Stimulated activated CD4-positive, alpha-beta T cell treated with anti-CD3 and anti-CD28 coated beads, Interleukin-12 subunit alpha, Interleukin-12 subunit beta, amount 100 ng/mL, for 4 hours (primary cell): ENCODE results near the gene CCDC178.

Experiments used
- DNase-seq: peaks from one replicate; pipeline ENCODE4 v3.0.0-alpha.2; 2020

CCDC178 gene

DNA sequence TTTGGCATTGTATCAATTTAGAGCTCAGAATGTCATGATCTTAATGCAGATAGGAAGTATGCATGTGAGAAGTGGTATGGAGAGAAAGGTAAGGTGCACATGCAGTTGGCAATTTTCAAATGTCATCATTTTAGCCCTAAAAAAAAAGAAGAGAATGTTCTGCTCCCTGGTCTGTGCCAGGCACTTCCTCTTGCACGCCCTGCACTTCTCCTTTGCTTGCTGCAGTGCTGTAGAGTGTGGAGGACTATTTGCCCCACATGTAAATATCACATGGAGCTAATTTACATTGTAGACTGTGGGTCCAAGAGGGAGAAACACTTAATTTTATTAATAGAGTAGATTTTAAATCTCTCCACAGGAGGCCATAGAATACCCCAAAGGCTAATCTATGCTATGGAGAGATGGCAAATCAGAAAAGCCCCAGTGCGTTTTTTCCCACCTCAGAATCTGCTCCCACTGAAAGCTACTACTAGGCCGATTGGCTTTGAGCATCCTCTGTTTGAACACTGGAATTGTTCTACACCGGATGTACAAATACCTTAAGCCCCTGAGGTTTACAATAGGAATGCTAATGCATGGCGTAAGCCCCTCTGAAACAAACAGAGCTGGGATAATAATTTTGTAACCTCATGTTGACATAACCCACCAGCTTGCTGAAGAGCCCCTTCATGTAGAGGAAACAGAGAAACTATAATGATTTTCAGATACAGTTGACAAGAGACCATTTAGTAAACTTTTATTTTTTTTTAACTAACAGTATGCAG, 530.5 kb downstream of the CCDC178 start:
- DNase-seq, result no peak

DNA sequence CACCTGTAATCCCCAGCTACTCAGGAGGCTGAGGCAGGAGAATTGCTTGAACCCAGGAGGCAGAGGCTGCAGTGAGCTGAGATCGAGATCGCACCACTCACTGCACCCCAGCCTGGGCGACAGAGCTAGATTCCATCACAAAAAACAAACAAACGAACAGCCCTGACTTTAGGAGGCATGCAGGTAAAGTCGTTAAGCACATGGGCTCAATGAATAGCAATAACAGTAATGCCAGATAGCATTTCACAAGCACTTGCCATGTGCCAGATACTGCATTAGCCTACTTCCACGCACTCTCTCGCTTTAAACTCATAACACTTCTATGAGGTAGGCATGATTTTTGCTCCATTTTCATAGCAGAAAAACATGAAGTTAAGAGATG, 532.1 kb downstream of the CCDC178 start:
- no peak for DNase-seq

DNA sequence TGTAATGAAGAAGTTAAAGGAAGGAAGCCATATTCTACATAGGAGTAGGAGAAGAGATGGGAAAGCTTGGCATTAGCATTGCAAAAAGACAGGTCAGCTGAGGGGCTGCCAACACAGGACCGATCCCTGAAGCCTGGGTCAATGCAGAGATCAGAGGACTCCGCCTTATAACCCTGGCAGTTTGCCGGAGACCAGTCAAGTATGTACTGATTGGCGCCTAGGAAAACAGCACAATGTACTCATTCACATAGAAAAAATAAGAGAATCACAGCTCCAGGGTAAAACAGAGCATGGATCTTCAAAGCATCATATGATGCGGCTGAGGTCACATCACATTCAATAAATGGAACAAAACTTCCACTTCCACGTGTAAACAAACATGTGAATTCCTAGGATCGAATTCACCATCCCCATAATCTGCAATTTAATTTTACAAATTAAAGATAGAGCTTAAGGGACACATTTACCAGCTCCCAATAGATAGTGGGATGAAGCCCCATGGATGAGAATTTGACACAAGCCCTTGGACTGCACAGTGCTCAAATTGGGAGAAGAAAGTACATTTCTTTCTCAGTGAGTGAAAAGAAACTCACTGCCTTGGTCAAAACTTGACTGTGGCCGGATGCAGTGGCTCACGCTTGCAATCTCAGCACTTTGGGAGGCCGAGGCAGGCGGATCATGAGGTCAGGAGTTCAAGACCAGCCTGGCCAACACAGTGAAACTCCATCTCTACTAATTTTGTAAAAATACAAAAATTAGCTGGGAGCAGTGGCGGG, 532.7 kb downstream of the CCDC178 start:
- DNase-seq, result no peak

DNA sequence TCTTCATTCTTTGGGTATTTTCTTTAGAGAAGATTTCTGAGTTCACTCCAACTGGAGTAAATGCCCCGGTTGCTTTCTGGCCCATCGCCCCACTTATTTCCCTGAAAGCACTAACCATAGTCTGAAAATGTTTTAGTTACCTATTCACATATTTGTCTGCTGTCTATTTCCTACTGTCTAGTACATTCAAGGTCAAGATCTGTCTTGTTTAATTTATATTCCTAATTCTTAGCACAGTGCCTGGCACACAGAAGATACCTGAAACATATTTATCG, 533.3 kb downstream of the CCDC178 start:
- DNase-seq, result no peak

DNA sequence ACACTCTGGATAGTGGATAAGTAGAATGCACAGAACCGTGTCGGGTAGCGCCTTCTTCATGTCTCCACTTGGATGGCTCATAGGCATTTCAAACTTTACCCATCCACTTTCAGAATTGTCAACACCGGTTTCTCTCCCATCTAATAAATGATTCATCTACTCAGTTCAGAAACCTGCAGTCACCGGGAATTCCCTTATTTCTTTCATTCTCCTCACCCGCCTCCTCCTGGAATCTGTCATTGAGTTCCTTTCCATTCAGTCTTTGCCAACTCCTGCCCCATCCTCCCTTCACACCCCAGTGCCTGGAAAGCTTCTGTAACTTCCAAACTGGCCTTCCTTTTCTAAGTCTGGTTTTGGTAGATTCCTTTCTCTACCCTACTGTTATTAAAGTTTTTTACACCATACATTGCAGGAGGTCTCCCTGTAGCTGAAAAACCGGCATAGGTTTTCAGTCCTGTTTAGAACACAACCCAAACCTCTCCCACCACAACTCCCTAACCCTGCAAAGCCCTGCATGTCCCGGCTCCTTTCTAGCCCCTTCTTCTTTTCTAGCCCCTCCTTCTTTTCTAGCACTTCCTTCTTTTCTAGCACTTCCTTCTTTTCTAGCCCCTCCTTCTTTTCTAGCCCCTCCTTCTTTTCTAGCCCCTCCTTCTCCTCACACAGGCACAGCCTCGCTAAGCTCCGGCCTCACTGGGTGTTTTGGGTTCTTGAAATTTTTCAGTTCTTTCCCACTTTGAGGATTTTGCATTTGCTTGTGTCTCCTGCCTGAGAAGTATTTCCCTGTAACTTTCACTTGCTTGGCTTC, 533.8 kb downstream of the CCDC178 start:
- no peak for DNase-seq

DNA sequence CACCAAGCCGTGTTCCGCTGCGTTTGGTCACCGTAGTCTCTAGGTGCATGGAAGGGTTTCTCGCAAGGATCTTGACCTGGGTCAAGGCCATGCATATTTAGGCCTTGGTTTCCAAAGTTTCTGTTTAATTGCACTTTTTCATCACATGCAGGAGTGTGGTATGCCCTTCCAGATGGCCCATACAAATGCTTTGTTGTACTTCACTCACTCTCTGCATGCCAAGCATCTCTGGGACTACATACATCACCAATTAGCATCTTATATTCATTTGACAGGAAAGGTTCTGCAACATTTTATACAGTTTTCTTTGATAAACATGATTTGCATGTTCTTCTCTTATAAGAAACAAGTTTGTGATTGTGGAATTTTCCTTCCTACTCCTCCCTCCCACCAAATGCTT, 534.9 kb downstream of the CCDC178 start:
- no peak for DNase-seq

DNA sequence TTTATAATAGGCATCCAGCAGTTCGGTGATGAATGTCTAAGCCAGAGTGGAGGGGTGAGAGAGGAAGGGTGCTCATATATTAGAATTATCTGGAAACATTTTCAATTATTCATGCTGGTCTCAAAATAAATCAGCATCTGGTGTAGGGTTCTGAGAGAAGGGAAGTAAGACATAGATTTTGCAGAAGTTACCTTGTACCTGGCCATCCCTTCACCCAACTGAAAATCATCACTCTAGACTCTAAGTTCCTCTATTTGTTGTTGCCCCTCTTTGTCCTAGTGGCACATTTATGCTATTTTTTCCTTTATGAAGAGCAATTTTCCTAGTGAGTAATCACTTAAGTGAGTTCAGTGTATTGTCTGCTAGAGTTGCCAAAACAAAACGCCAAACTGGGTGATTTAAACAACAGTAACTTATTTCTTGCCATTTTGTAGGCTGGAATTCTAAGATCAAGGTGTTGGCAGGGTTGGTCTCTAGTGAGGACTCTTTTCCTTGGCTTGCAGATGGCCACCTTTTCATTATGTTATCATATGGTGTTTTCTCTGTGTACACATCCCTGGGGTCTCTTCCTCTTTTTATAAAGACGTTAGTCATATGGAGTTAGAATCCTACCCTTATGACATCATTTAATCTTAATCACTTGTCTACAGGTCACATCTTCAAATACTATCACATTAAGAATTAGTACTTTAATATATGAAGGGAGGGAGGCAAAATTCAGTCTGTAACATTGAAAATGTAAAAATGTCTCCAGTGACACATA, 537.8 kb downstream of the CCDC178 start:
- DNase-seq, result no peak

DNA sequence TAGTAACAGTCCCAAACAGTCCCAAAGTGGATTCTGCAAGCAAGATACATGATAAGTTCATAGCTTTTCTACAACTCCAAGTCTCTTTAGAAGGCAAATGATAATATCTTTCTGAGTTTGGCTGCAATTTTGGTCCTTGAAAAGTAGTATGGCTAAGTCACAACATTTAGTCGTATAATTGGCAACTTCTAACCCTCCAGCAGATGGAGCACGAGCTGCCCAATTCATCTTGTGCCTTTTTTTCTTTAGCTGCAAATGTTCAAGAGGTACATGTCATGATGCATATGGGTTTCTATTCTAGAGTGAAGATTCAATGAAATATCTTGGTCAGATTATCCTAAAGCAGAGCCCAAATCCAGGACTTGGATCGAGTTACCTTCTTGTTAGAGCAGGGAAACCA, 540.7 kb downstream of the CCDC178 start:
- no peak for DNase-seq

DNA sequence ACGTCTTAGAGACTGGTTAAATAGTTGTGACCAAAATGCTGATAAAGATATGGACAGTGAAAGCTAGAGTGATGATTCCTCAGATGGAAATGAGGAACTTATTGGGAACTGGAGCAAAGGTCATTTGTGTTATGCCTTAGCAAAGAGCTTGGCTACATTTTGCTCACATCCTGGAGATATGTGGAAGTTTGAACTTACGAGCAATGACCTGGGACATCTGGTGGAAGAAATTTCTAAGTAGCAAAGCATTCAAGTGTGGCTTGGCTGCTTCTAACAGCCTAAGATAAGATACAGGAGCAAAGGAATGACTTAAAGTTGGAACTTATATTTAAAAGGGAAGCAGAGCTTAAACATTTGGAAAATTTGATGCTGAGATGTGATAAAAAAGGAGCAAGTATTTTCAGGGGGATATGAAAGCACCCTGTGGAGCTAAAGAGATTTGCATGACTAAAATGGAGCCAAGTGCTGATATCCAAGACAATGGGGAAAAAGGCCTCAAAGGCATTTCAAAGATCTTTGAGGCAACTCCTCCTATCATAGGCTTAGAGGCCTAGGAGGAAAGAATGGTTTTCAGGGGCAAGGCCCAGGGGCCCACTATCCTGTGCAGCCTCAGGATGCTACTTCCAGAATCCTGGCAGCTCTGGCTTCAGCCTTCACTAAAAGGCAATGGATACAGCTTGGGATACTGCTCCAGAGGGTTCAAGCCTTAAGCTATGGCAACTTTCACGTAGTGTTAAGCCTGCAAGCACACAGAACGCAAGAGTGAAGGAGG, 543.6 kb downstream of the CCDC178 start:
- no peak for DNase-seq

DNA sequence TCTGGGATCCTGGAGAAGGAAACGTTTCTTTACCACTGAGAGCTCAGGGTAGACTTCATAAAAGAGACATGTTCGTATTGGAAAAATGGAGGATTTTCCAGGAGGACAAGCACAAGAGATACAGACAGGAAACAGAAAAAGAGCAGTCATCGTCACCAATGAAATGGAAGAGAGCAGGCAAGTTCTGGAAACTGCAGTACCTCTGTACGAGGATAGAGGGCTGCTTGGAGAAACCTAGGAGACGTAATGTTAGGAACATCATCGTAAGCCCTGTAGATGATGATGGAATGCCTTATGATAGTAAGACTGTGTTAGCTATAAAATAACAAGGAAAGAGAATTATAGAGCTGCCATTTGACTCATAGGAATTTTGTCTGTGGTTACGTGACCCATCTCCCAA, 546.6 kb downstream of the CCDC178 start:
- no peak for DNase-seq

DNA sequence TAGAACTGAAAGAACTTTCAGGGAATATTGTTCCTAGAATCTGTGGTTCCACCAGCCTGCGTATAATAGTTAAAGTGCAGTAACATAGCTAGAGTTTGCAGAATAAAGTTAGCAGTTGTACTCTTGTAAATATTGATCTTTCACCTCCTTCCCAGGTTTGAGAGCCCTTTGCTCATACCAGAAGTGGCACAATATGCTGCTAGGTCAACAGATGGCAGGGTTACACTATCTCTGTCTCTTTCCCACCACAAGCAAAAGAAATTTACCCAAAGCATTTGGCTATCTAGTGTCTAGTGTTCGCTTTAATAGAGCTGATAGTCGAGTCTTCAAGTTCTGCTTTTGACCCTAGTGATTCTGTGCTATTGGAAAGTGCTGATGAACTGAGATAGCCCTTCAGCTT, 548.7 kb downstream of the CCDC178 start:
- DNase-seq, result no peak

DNA sequence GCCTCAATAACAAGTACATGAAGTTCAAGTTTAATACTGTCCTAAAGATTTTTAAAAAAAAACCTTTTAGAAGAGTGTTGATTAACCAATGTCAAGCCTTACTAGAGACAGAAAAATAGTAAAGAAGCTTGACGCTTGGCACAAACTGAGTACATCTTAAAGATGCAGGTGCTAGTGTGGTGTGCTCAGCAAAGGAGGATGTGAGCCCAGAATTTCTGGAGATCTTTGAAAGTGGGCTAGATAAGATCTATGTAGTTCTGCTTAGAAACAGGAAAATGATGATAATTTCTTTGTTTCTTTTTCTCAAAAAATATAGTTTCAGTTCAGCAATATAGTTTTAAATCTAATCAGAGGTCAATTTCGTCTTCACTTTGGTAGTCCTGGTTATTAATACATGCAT, 549.4 kb downstream of the CCDC178 start:
- no peak for DNase-seq

DNA sequence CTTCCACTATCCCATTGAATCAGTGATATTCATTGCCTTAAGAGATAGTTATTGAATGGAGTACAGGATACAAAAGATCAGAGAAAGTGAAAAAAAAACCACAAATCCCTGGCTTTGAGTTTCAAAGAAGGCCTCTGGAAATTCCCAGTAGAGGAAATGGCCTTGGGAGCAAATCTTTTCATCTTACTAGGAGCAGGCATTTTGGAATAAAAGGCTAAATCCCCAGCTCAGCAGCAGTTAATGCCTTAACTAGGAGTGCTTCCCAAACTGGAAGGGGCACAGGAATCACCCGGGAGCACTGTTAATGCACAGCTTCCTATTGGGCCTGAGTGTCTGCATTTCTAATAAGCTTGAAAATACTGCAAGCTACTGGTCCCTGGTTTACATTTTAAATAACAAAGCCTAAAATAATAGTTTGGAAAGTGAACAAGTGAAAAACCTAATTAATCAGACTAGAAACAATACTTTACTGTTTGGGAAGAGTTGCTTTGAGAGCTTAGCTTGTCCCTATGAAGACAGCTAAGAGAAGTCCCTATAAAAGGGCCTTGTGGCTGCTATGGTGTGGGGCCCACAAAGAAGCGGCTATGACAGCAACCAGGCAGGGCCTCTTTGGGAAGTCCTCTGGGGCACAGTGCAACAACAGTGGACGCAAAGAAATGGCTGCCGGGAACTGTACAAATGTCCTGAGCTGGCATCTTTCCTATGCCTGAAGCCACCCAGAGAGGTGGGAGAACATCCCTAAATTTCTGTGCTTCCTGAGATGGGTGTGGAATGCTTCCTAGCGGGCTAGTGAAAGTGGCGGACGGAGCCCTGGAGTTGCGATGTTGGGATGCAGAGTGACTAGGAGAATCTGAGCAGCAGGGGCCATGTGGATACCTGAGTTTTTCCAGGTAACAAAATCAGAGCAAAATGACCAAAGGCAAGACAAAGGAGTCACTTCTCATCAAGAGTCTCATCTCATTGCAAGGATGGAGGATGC, 550.6 kb downstream of the CCDC178 start:
- DNase-seq, result no peak

DNA sequence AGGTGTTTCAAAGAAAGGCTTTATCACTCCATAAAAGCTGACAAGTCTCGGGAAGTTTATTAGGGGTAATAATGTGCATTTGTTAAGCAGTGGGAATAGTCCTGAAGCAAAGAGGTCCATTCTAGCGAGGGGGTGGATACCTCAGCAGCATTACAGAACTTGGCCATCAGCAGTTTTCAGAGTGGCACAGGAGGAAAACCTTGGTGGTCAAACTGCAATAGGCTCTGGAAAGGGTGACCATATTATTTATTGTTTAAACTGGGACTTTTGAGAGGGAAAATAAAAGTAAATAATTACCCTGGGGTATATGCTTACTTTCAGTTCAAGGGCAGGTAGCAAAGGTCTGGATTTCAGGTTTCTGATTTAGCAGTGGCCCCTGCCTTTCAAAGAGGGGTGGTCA, 552.2 kb downstream of the CCDC178 start:
- no peak for DNase-seq
